Spinal cord (tissue), 10 donors: ENCODE data around the gene PRAMEF4. TPM values are rescaled to one million over a fixed set of nuclear protein-coding genes. Genes with fewer than 3 reads are reported as not detected.
"Not testable (repeated sequence)": the region's sequence is repeated elsewhere in the genome, so short reads cannot be mapped to it uniquely, and the experiment has no call there.

Experiments
- DNase-seq, 6 donors: peaks; one replicate each; pipeline versions ENCODE4 v3.0.0 to v3.0.0-alpha.2; 2013 to 2015; ENCODE audit warnings: low spot score in 6 of 6, low read depth in 4 of 6
- H3K27ac ChIP-seq: one replicate; pipeline ENCODE4 v1.5.1; 2013; ENCODE audit warnings: low read depth, low read length, control low read depth
- H3K27me3 ChIP-seq: one replicate; pipeline ENCODE4 v1.6.1; 2013; ENCODE audit warnings: low read length; ENCODE audit not compliant: control insufficient read depth, insufficient read depth
- H3K36me3 ChIP-seq: one replicate; pipeline ENCODE4 v1.6.1; 2013; ENCODE audit warnings: low read length; ENCODE audit not compliant: control insufficient read depth, insufficient read depth
- H3K4me1 ChIP-seq: one replicate; pipeline ENCODE4 v1.6.1; 2013; ENCODE audit warnings: low read length; ENCODE audit not compliant: control insufficient read depth, insufficient read depth
- H3K4me3 ChIP-seq: one replicate; pipeline ENCODE4 v1.5.1; 2013; ENCODE audit warnings: low read depth, low read length, control low read depth
- H3K9me3 ChIP-seq: one replicate; pipeline ENCODE4 v1.6.1; 2013; ENCODE audit warnings: low read length; ENCODE audit not compliant: control insufficient read depth, insufficient read depth
- WGBS: methylation state at CpG from one replicate; pipeline ENCODE4 v1.1.5; 2013; ENCODE audit warnings: missing lambda C conversion rate; ENCODE audit not compliant: insufficient coverage; 5-methylcytosine and 5-hydroxymethylcytosine counted together
- long read RNA-seq, 4 donors: transcript quantifications; one replicate each; lab custom pipeline, GENCODE V29; 2026
- polyA plus RNA-seq, 2 donors: library from polyadenylated mRNA; unstranded; fragments of 120-200 nt; gene quantifications; one replicate each; pipeline ENCODE4 v1.2.1, GENCODE V29; 2013; ENCODE audit not compliant: insufficient read length in 2 of 2
- total RNA-seq, 2 donors: library from RNA; depleted of rRNA in 1 of 2; stranded (reverse); fragments of 120-200 nt in 1 of 2; fragments of >200 nt in 1 of 2; gene quantifications; one replicate each; pipeline versions ENCODE4 v1.2.3 to v1.2.4, GENCODE V29; 2013 to 2014
- donor health status: healthy.

Gene PRAMEF4
- total RNA-seq (not detected), polyA plus RNA-seq (not detected)
- long read RNA-seq, donor 1 = 0 reads
- long read RNA-seq, donor 2 = 0 reads
- long read RNA-seq, donor 3 = 0 reads
- long read RNA-seq, donor 4 = 0 reads

DNA sequence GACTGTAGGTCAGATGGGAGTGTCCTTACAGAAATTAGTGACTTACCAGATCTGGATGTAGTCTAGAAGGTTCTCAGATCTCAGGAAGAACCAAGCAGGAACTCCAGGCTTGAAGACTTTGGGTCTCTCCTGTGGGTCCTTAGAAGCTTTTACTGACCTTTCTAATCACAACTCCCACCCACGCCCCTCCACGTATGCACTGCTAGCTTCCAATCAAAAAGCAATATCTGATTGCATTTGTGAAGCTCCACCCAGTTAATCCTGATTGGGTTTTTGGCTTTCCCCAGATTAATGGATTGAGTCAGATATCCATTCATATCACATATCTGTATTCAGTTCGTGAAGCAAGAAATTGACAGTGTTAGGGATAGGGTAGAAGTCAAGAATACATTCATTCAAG, at the start of gene PRAMEF4:
TSS of gene PRAMEF4 (minus strand) at position 101 of the 400 bp plus-strand sequence. CDS start 2,807 bp downstream, outside the sequence.
- WGBS = no CpG with 5 or more reads among the region's 3 CpGs
- not testable (repeated sequence) for H3K4me1 ChIP-seq, H3K27ac ChIP-seq, H3K4me3 ChIP-seq, H3K36me3 ChIP-seq, H3K27me3 ChIP-seq, DNase-seq, H3K9me3 ChIP-seq

- not testable (repeated sequence) for H3K4me3 ChIP-seq, H3K9me3 ChIP-seq, H3K27ac ChIP-seq, H3K36me3 ChIP-seq, DNase-seq, H3K4me1 ChIP-seq, H3K27me3 ChIP-seq
- no CpG with 5 or more reads among the region's 5 CpGs for whole genome bisulfite sequencing
These were observed 38.4 kb upstream of the PRAMEF4 start for GRCh38 chr1:12924368-12924767.

- H3K4me1 ChIP-seq, H3K27ac ChIP-seq, H3K9me3 ChIP-seq, H3K36me3 ChIP-seq, H3K27me3 ChIP-seq, DNase-seq, H3K4me3 ChIP-seq: not testable (repeated sequence)
- WGBS = no CpG with 5 or more reads among the region's 2 CpGs
These were observed 35.7 kb upstream of the PRAMEF4 start for GRCh38 chr1:12921749-12922148.

DNA sequence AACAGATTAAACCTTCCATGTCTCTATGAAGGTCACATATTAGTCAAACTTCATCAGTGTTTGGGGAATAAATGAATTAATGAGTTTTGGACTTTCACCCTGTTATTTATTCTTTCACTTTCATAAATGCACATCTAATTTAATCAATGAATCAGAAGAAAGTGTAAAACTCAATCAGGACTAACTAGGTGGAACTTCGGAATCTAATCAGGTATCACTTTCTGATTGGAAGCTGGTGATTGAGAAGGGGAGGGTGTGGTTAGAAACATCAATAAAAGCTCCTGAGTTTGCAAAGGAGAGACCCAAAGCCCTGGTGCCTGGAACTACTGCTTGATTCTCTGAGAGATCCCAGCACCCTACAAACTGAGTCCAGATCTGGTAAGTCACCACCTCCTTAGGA, 30.3 kb upstream of the PRAMEF4 start, which contains the start of gene PRAMEF7:
TSS of gene PRAMEF7 (plus strand) at position 301 of the 400 bp plus-strand sequence. CDS start 1,083 bp downstream, outside the sequence.
- no CpG with 5 or more reads among the region's 1 CpG for WGBS
- not testable (repeated sequence) for H3K4me3 ChIP-seq, H3K27ac ChIP-seq, H3K27me3 ChIP-seq, DNase-seq, H3K36me3 ChIP-seq, H3K4me1 ChIP-seq, H3K9me3 ChIP-seq

GRCh38 chr1:12903793-12904572, 18.0 kb upstream of the PRAMEF4 start:
- H3K27ac ChIP-seq, H3K9me3 ChIP-seq, H3K4me3 ChIP-seq, H3K36me3 ChIP-seq, H3K4me1 ChIP-seq, H3K27me3 ChIP-seq, DNase-seq: not testable (repeated sequence)
- WGBS = no CpG with 5 or more reads among the region's 5 CpGs

DNA sequence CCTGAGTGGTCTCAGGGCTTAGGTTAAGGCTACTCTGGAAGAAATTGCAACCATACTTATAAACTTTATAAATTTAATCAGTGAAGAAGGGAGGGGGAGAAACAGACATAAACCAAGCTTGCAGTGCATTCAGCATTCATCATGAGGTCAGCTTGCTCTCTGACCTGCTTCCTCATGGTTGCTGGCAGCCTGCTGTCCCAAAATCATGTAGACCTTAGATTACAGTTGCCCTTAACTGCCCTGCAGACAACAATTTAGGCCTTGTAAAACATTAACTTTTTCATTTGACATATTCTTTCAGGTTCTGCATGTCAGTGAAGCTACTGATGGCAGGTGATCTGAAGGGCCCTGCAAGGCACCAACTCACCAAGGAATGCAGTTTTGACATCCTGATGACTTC, 13.2 kb upstream of the PRAMEF4 start:
- H3K27ac ChIP-seq, H3K4me3 ChIP-seq, H3K9me3 ChIP-seq, H3K4me1 ChIP-seq, H3K27me3 ChIP-seq, H3K36me3 ChIP-seq, DNase-seq: not testable (repeated sequence)

DNA sequence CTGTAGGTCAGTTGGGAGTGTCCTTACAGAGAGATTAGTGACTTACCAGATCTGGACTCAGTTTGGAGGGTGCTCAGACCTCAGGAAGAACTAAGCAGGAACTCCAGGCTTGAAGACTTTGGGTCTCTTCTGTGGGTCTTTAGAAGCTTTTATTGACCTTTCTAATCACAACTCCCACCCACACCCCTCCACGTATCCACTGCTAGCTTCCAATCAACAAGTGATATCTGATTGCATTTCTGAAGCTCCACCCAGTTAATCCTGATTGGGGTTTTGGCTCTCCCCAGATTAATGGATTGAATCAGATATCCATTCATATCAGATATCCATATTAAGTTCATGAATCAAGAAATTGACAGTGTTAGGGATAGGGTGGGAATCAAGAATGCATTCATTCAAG, 12.2 kb upstream of the PRAMEF4 start, which contains the start of gene PRAMEF10:
TSS of gene PRAMEF10 (minus strand) at position 101 of the 400 bp plus-strand sequence. CDS start 2,423 bp downstream, outside the sequence.
- H3K36me3 ChIP-seq, DNase-seq, H3K4me3 ChIP-seq, H3K27me3 ChIP-seq, H3K4me1 ChIP-seq, H3K27ac ChIP-seq, H3K9me3 ChIP-seq: not testable (repeated sequence)
- no CpG with 5 or more reads among the region's 1 CpG for WGBS

GRCh38 chr1:12878453-12878852, 7.5 kb downstream of the PRAMEF4 start:
- H3K36me3 ChIP-seq, H3K4me1 ChIP-seq, H3K9me3 ChIP-seq, H3K27ac ChIP-seq, DNase-seq, H3K27me3 ChIP-seq, H3K4me3 ChIP-seq: not testable (repeated sequence)
- 60% methylated on average over 1 of the region's 4 CpGs for WGBS

- H3K4me3 ChIP-seq, H3K27me3 ChIP-seq, H3K27ac ChIP-seq, H3K9me3 ChIP-seq, H3K36me3 ChIP-seq, DNase-seq, H3K4me1 ChIP-seq: not testable (repeated sequence)
- no CpG with 5 or more reads among the region's 7 CpGs for WGBS
These were observed 22.7 kb downstream of the PRAMEF4 start for GRCh38 chr1:12863131-12863880.
